Measurements from ENCODE around the gene PHACTR3. TPM values are rescaled to one million over a fixed set of nuclear protein-coding genes. Genes with fewer than 3 reads are reported as not detected.

PHACTR3 gene
- total RNA-seq, 4 donors from 2014 or later, result 2.4 to 12.8 (median 9.7) TPM

- 92% methylated on average over 1 of the region's 1 CpG for WGBS
- Histone ChIP-seq H3K4me1 (no peaks in the 10 kb centered on the region), H3K27me3 (peaks cover 50% of the 10 kb centered on the region), H3K9me3 (no peaks in the 10 kb centered on the region), H3K36me3 (no peaks in the 10 kb centered on the region), H3K27ac (no peak overlapping the region), H3K4me3 (no peak overlapping the region)
- TF ChIP-seq CTCF (IDR thresholded peaks at IDR 0.05) (no peak), POLR2A (IDR thresholded peaks at IDR 0.05) (no peak), POLR2AphosphoS5 (IDR thresholded peaks at IDR 0.05) (no peak), EP300 (IDR thresholded peaks at IDR 0.05) (no peak)
- DNase-seq (ENCODE audit: low spot score in 2 of 2), result peak in 1 of 2 donors; percentile 58
Observed at GRCh38 chr20:59735917-59736316, 131.6 kb downstream of the PHACTR3 start.

- no peaks in the 10 kb centered on the region for H3K4me1 ChIP-seq
- no peaks in the 10 kb centered on the region for H3K36me3 ChIP-seq
- peak in 1 of 2 donors; percentile 48 for DNase-seq (ENCODE audit: low spot score in 2 of 2)
- WGBS, result 65% methylated on average over 7 of the region's 10 CpGs
- no peak overlapping the region for H3K27ac ChIP-seq
- no peak overlapping the region for H3K4me3 ChIP-seq
- TF ChIP-seq CTCF (IDR thresholded peaks at IDR 0.05) (no peak), POLR2A (IDR thresholded peaks at IDR 0.05) (no peak), POLR2AphosphoS5 (IDR thresholded peaks at IDR 0.05) (no peak), EP300 (IDR thresholded peaks at IDR 0.05) (no peak)
- no peaks in the 10 kb centered on the region for H3K9me3 ChIP-seq
- peaks cover 55% of the 10 kb centered on the region for H3K27me3 ChIP-seq
Observed at GRCh38 chr20:59736366-59736765, 132.0 kb downstream of the PHACTR3 start.

- H3K27me3 ChIP-seq, result peaks cover 56% of the 10 kb centered on the region
- DNase-seq (ENCODE audit: low spot score in 2 of 2), result no peak
Observed at GRCh38 chr20:59737073-59737666, 132.8 kb downstream of the PHACTR3 start.

GRCh38 chr20:59737816-59738215 lies 133.5 kb downstream of the PHACTR3 start:
- H3K27me3 ChIP-seq, result peaks cover 61% of the 10 kb centered on the region
- H3K27ac ChIP-seq, result no peak overlapping the region
- no peak overlapping the region for H3K4me3 ChIP-seq
- H3K9me3 ChIP-seq, result no peaks in the 10 kb centered on the region
- H3K4me1 ChIP-seq, result no peaks in the 10 kb centered on the region
- TF ChIP-seq EP300 (IDR thresholded peaks at IDR 0.05), result no peak
- 78% methylated on average over 4 of the region's 4 CpGs for WGBS
- H3K36me3 ChIP-seq, result no peaks in the 10 kb centered on the region
- no peak for DNase-seq (ENCODE audit: low spot score in 2 of 2)

More at GRCh38 chr20:59737073-59737666, 132.8 kb downstream of the PHACTR3 start:
- no peak for TF ChIP-seq POLR2A (IDR thresholded peaks at IDR 0.05)
- TF ChIP-seq EP300 (IDR thresholded peaks at IDR 0.05), result no peak
- no peak for TF ChIP-seq POLR2AphosphoS5 (IDR thresholded peaks at IDR 0.05)
- TF ChIP-seq CTCF (IDR thresholded peaks at IDR 0.05), result no peak
- no peaks in the 10 kb centered on the region for H3K4me1 ChIP-seq
- 69% methylated on average over 10 of the region's 16 CpGs for WGBS
- no peak overlapping the region for H3K4me3 ChIP-seq
- H3K9me3 ChIP-seq, result no peaks in the 10 kb centered on the region
- no peak overlapping the region for H3K27ac ChIP-seq
- H3K36me3 ChIP-seq, result no peaks in the 10 kb centered on the region

GRCh38 chr20:59738851-59739250 lies 134.5 kb downstream of the PHACTR3 start:
- no peak for TF ChIP-seq EP300 (IDR thresholded peaks at IDR 0.05)
- no peak for TF ChIP-seq CTCF (IDR thresholded peaks at IDR 0.05)
- no peak for TF ChIP-seq POLR2A (IDR thresholded peaks at IDR 0.05)
- TF ChIP-seq POLR2AphosphoS5 (IDR thresholded peaks at IDR 0.05), result no peak
- Histone ChIP-seq H3K27me3 (peaks cover 67% of the 10 kb centered on the region), H3K4me1 (no peaks in the 10 kb centered on the region), H3K9me3 (no peaks in the 10 kb centered on the region), H3K36me3 (no peaks in the 10 kb centered on the region), H3K27ac (no peak overlapping the region), H3K4me3 (no peak overlapping the region)
- WGBS, result 55% methylated on average over 4 of the region's 4 CpGs
- no peak for DNase-seq (ENCODE audit: low spot score in 2 of 2)

- H3K4me3 ChIP-seq, result no peak overlapping the region
- TF ChIP-seq POLR2A (IDR thresholded peaks at IDR 0.05), result no peak
- TF ChIP-seq EP300 (IDR thresholded peaks at IDR 0.05), result no peak
- no peak for TF ChIP-seq POLR2AphosphoS5 (IDR thresholded peaks at IDR 0.05)
- TF ChIP-seq CTCF (IDR thresholded peaks at IDR 0.05), result no peak
- no peaks in the 10 kb centered on the region for H3K9me3 ChIP-seq
- WGBS, result 90% methylated on average over 3 of the region's 7 CpGs
- no peak overlapping the region for H3K27ac ChIP-seq
- no peaks in the 10 kb centered on the region for H3K4me1 ChIP-seq
- peaks cover 66% of the 10 kb centered on the region for H3K27me3 ChIP-seq
- no peak for DNase-seq (ENCODE audit: low spot score in 2 of 2)
- H3K36me3 ChIP-seq, result no peaks in the 10 kb centered on the region
Observed at GRCh38 chr20:59740621-59741020, 136.3 kb downstream of the PHACTR3 start.

Measured in suprapubic skin (tissue), 4 donors.